Stimulated activated CD8-positive, alpha-beta memory T cell treated with anti-CD3 and anti-CD28 coated beads, Interleukin-12 subunit alpha, Interleukin-12 subunit beta, amount 100 ng/mL, for 1 hour (primary cell): ENCODE data around the gene PTPRT.

Experiments used
- DNase-seq: peaks from one replicate; pipeline ENCODE4 v3.0.0-alpha.2; 2020; ENCODE audit warnings: low read depth

Gene PTPRT

GRCh38 chr20:43189554-43190331, at the start of gene PTPRT:
Gene PTPRT (minus strand): TSS chr20:43189906. CDS start chr20:43189733, 173 bp downstream.
- DNase-seq = no peak

GRCh38 chr20:43238833-43239232, 49.1 kb upstream of the PTPRT start:
- no peak for DNase-seq

GRCh38 chr20:43238266-43238665, 48.6 kb upstream of the PTPRT start:
- no peak for DNase-seq

- DNase-seq = no peak
Measured at GRCh38 chr20:43237651-43238168, 48.0 kb upstream of the PTPRT start.

GRCh38 chr20:43235998-43236397, 46.3 kb upstream of the PTPRT start:
- DNase-seq = no peak

DNA sequence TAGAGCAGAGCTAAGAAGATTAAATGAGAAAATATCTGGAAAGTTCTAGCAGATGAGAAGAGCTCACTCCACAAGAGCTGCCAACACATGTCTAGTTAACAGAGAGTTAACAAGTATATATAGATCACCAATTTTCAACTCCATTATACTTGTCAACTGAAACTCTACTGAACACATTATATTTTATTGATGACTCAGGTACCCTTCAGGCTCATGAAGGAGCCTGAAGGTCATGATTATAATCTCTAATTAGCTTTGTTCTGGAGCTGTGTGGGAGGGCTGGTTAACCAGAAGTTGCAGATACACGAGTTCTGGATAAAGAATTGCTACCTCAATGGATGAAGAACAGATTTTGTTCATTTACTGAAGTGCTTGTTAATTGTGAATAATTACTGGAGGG, 42.1 kb upstream of the PTPRT start:
- DNase-seq = no peak

DNA sequence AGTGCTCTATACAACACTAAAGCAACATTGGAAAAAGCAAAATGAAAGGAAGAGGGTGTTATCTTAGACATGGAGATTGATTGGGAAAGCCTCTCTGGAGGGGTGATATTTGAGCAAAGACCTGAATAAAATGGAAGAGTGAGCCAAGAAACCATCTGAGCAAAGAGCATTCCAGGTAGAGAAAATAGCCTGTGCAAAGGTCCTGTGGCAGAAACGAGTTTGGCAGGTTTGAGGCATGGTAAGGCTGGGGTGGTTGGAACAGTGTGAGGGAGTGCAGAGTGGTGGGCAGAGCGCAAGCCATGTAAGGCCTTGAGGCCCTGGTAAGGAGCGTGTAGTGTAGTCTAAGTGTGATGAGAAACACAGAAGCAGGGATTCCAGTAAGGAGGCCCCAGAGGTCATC, 40.0 kb upstream of the PTPRT start:
- no peak for DNase-seq

GRCh38 chr20:43220612-43221011, 30.9 kb upstream of the PTPRT start:
- no peak for DNase-seq

DNA sequence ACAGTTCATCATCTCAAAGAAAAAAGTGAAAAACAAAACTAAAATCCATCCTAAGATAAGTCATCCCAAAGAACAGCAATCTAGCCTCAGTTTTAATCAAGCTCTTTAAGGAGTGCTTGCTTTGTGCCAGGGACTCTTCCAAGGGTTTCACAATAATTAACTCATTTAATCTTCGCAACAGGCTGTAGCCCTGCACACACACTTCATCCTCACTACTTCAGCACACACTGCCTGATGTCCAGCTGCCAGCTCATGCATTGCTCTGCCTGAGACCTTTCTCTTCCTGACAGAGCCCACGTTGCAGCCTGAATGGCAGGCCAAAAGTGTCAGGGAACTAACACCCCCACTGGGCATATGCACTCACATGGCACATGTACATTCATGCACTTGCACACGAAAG, 21.2 kb upstream of the PTPRT start:
- no peak for DNase-seq

- DNase-seq = no peak
Measured at GRCh38 chr20:43209831-43210230, 20.1 kb upstream of the PTPRT start.

GRCh38 chr20:43205699-43206098, 16.0 kb upstream of the PTPRT start:
- no peak for DNase-seq

DNA sequence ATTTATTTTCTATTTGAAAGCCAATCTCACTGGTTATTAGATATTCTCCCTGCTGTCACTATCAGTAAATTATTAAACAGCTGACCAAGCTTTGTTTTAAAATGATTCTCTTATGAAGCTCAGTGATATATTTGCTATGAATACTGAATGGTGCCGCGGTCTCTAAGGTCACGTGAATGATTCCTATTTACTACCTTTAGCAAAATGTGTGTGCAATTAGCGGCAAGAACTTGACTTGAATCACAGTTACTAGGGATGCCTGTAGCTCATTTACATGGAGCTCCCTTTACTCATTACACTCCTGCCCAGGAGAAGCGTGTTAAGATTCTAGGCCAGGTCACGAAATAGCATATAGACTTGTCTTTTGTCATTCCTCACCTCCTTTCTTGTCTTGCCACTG, 12.4 kb upstream of the PTPRT start:
- no peak for DNase-seq

DNA sequence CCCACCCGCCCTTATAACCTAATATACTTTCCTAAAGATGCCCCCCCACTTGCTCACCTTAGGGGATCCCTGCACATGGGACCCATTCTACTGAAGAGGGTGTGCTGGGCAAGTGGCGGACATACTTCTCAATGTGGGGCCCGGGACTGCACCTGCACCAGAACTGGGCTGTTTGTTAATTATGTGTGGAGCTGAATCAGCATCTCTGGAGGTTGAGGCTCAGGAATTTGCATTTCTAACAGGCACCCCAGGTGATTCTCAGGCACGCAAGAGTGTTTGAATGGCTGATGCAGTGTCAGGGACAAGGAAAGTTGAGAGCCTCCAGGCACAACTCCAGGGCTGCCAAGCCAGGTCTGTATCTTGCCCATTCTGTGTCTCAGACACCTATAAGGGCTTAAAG, 8.9 kb upstream of the PTPRT start:
- DNase-seq = no peak

DNA sequence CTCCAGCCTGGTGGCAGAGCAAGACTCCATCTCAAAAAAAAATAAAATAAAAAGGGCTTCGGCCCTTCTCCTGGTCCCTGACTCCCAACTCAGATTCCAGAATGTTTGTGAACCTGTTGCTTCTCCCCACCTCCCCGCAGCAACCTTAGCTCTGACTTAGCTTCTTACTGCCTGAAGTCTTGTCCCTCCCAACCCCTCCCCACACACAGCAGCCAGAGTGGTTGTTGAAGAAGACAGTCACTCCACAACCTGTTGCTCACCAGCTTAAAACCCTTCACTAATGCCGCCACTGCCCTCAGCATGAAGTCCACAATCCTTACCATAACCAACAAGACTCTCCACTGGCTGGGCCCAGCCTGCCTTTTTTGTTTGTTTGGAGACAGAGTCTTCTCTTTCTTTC, 6.5 kb upstream of the PTPRT start:
- no peak for DNase-seq

DNA sequence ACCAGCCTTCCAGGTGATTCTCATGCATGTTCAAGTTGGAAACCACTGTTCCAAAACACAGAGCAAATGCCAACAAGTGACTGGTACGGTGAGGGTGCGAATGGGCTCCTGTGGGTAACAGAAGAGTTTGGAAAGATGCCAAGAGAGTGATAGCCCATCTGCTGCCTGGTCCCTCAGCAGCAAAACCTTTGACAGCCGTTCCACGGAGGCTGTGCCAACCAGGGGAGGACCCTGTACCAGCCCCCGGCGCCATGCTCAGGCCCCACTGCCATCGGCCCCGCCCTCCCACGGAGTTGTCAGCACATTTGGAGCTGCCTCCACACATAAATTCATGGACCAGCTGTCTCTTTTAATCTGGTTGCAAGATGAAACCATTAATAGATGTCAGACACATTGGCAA, 4.4 kb upstream of the PTPRT start:
- no peak for DNase-seq

- DNase-seq = no peak
Measured at GRCh38 chr20:43193443-43193842, 3.7 kb upstream of the PTPRT start.

DNA sequence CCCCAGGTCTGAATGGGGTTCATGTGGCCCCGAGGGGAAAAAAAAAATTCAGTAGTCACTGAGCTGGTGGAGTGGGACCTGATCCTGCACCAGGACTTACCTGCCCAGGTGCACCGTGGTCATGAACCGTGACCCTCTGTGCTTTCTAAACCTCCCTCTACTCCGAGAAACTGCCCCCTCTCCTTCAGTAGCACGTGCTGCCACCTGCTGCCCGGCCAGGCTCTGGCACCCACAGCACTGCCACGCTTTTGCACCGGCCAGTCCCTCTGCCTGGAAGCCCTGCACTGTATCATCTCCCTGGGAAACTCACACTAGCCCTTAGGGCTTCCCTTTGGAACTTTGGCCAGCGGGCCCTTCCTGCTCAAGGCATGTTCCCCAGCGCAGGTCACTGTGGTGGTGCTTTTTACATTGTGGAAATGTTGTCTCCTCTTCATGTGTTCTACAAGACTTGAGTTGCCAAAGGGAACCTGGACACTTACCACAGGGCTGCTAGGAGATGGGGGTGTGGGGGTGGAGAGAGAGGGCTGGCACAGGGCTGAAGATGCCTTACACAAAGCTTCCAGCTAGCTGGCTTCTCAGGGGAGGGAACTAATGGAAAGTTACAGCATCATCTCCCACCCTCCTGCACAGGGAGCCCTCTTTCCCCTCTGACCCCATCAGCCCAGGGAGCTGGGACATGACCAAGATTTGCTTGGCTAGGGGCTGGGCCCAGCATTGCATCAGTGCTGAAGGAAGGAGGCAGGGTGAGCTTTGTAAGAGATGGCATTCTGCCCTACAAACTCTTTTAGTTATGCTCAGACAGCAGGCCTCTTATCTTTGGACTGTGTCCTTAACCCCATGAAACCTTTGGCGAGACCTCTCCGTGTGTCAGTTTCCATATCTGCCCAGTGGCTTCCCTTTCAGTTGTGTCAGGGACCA, 2.5 kb upstream of the PTPRT start:
- DNase-seq = no peak

DNA sequence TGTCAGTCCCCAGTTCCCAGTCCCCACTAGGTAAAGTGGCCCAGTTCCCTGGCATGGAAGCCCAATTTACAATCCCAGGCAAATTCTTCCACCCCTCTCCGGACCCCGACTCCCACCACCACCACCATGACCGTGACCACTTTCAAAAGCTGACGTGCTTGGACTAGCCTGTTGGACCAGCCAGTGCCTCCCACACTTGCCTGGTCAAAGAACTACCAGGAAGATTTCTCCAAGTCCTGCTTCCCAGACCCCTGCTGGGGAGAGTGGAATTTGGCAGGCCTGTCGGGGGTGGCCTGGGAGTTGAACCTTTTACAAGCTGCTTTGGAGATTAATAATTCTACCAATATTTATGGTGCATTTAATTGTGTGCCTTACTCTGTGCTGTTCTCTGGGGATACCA, 1.4 kb upstream of the PTPRT start:
- DNase-seq = no peak

GRCh38 chr20:43190332-43190953, 737 bp upstream of the PTPRT start:
- DNase-seq = no peak

- no peak for DNase-seq
Measured at GRCh38 chr20:43188861-43189553, 699 bp downstream of the PTPRT start.

- no peak for DNase-seq
Measured at GRCh38 chr20:43188234-43188653, 1.5 kb downstream of the PTPRT start.
